Endodermal cell (in vitro differentiated cells): ENCODE results near the gene BACE1-AS. TPM values are rescaled to one million over a fixed set of nuclear protein-coding genes. Genes with fewer than 3 reads are reported as not detected.
A peak's percentile ranks its signal among the peaks of the same experiment; 100 is the strongest.

ENCODE experiments used
- DNase-seq: peaks from one replicate; pipeline ENCODE4 v3.0.0-alpha.2; 2017
- H3K27ac ChIP-seq: 2 replicates; pipeline ENCODE4 v1.5.1; 2013; ENCODE audit warnings: mild to moderate bottlenecking, low read depth, low read length, moderate library complexity
- H3K27me3 ChIP-seq: 2 replicates; pipeline ENCODE4 v1.6.1; 2013; ENCODE audit warnings: mild to moderate bottlenecking, low read length, moderate library complexity; ENCODE audit not compliant: insufficient read depth, control insufficient read depth, poor library complexity, severe bottlenecking
- H3K36me3 ChIP-seq: 2 replicates; pipeline ENCODE4 v1.7.0; 2013; ENCODE audit warnings: mild to moderate bottlenecking, low read length, moderate library complexity; ENCODE audit not compliant: control insufficient read depth, insufficient read depth
- H3K4me1 ChIP-seq: one replicate; pipeline ENCODE4 v1.7.0; 2013; ENCODE audit warnings: low read length; ENCODE audit not compliant: control insufficient read depth, insufficient read depth
- H3K4me3 ChIP-seq: 2 replicates; pipeline ENCODE4 v1.5.1; 2013; ENCODE audit warnings: mild to moderate bottlenecking, low read length, moderate library complexity
- H3K9ac ChIP-seq: 2 replicates; pipeline ENCODE4 v1.6.1; 2013; ENCODE audit warnings: mild to moderate bottlenecking, low read length, moderate library complexity; ENCODE audit not compliant: poor library complexity, severe bottlenecking; ENCODE audit errors: extremely low read depth
- H3K9me3 ChIP-seq: 2 replicates; pipeline ENCODE4 v1.6.1; 2013; ENCODE audit warnings: mild to moderate bottlenecking, low read length, moderate library complexity; ENCODE audit not compliant: control insufficient read depth
- H3K27ac Mint-ChIP-seq: 2 replicates; pipeline ENCODE4 v1.8.0; 2020; ENCODE audit warnings: mixed read lengths
- H3K27me3 Mint-ChIP-seq: 2 replicates; pipeline ENCODE4 v1.8.0; 2021; ENCODE audit warnings: mild to moderate bottlenecking, mixed read lengths; ENCODE audit not compliant: insufficient read depth
- H3K36me3 Mint-ChIP-seq: 2 replicates; pipeline ENCODE4 v1.8.0; 2020; ENCODE audit warnings: low read depth, mixed read lengths
- H3K4me1 Mint-ChIP-seq: 2 replicates; pipeline ENCODE4 v1.8.0; 2020; ENCODE audit warnings: mixed read lengths
- H3K4me3 Mint-ChIP-seq: 2 replicates; pipeline ENCODE4 v1.8.0; 2020; ENCODE audit warnings: mild to moderate bottlenecking, moderate library complexity, mixed read lengths
- H3K9me3 Mint-ChIP-seq: 2 replicates; pipeline ENCODE4 v1.8.0; 2020; ENCODE audit warnings: mild to moderate bottlenecking, mixed read lengths
- WGBS, 2 experiments: methylation state at CpG; one replicate each; pipeline versions ENCODE4 v1.1.5 to v1.1.7; 2013; ENCODE audit warnings: missing lambda C conversion rate in 2 of 2, mixed read lengths in 1 of 2; ENCODE audit not compliant: insufficient coverage in 1 of 2, insufficient read length in 1 of 2; 5-methylcytosine and 5-hydroxymethylcytosine counted together
- long read RNA-seq, 4 experiments: library from polyadenylated mRNA in 2 of 4; library from RNA in 1 of 4; library from capped mRNA in 1 of 4; stranded (forward) in 3 of 4; unstranded in 1 of 4; transcript quantifications; one replicate each; pipeline ENCODE4 v2.0.0, GENCODE V29; 2020 to 2021; ENCODE audit warnings: inconsistent platforms in 1 of 4
- polyA plus RNA-seq, 2 experiments: library from polyadenylated mRNA; stranded (reverse); fragments of 50-300 nt; gene quantifications; one replicate each; pipeline ENCODE4 v1.2.3, GENCODE V29; 2013
- total RNA-seq, 2 donors: library from RNA; stranded (reverse); fragmentation: NEBNext Ultra II Directional in 1 of 2; extraction: Animal tissue kit (Norgen Biotek cat#: 25700) in 1 of 2; gene quantifications; 2 replicates in 1 of 2; 3 replicates in 1 of 2; pipeline ENCODE4 v1.2.1, GENCODE V29; 2021
- TF ChIP-seq, protein P1 (sequence below): fragments of 200-600 bp; sonication (generic); conservative IDR thresholded peaks from 2 replicates; pipeline ENCODE4 v1.5.0; 2021; ENCODE audit warnings: antibody characterized with exemption, mild to moderate bottlenecking

The BACE1-AS gene
- total RNA-seq = 10 to 100 TPM; 15.0 to 15.5 TPM
- polyA plus RNA-seq (2013, experiment 1 of 2) = 8.9 TPM
- 10.9 TPM for polyA plus RNA-seq (2013, experiment 2 of 2)
- long read RNA-seq, experiment 1, partial matches to known transcripts = 0 of 1 reads
- long read RNA-seq, experiment 1, other reads (novel, unspliced or antisense) = 0 of 1 reads
- long read RNA-seq, experiment 2, partial matches to known transcripts = 0 of 3 reads
- long read RNA-seq, experiment 2, other reads (novel, unspliced or antisense) = 0 of 3 reads
- long read RNA-seq, experiment 3, partial matches to known transcripts = 0 of 3 reads
- long read RNA-seq, experiment 3, other reads (novel, unspliced or antisense) = 2 of 3 reads
- long read RNA-seq, experiment 4 = 0 reads

GRCh38 chr11:117290809-117291396 is at the start of gene BACE1-AS:
BACE1-AS (plus strand) TSS chr11:117291346.
- peaks cover 60% of the 10 kb centered on the region for H3K36me3 Mint-ChIP-seq
- Histone ChIP-seq H3K9ac (no peak within 1 kb of the TSS), H3K4me1 (peaks cover 16% of the 10 kb centered on the region), H3K27ac (no peak within 1 kb of the TSS), H3K4me3 (no peak within 1 kb of the TSS), H3K36me3 (peaks cover 70% of the 10 kb centered on the region), H3K9me3 (no peaks in the 10 kb centered on the region), H3K27me3 (no peaks in the 10 kb centered on the region)
- no peak within 1 kb of the TSS for H3K27ac Mint-ChIP-seq
- TF ChIP-seq, protein P1, sequence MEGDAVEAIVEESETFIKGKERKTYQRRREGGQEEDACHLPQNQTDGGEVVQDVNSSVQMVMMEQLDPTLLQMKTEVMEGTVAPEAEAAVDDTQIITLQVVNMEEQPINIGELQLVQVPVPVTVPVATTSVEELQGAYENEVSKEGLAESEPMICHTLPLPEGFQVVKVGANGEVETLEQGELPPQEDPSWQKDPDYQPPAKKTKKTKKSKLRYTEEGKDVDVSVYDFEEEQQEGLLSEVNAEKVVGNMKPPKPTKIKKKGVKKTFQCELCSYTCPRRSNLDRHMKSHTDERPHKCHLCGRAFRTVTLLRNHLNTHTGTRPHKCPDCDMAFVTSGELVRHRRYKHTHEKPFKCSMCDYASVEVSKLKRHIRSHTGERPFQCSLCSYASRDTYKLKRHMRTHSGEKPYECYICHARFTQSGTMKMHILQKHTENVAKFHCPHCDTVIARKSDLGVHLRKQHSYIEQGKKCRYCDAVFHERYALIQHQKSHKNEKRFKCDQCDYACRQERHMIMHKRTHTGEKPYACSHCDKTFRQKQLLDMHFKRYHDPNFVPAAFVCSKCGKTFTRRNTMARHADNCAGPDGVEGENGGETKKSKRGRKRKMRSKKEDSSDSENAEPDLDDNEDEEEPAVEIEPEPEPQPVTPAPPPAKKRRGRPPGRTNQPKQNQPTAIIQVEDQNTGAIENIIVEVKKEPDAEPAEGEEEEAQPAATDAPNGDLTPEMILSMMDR = no peak
- H3K27me3 Mint-ChIP-seq = no peaks in the 10 kb centered on the region
- peaks cover 25% of the 10 kb centered on the region for H3K4me1 Mint-ChIP-seq
- DNase-seq = peak; percentile 39
- WGBS, 2 experiments = 92 to 100% methylated on average over 2 to 8 of the region's 8 CpGs
- H3K4me3 Mint-ChIP-seq = no peak within 1 kb of the TSS
- H3K9me3 Mint-ChIP-seq = no peaks in the 10 kb centered on the region

DNA sequence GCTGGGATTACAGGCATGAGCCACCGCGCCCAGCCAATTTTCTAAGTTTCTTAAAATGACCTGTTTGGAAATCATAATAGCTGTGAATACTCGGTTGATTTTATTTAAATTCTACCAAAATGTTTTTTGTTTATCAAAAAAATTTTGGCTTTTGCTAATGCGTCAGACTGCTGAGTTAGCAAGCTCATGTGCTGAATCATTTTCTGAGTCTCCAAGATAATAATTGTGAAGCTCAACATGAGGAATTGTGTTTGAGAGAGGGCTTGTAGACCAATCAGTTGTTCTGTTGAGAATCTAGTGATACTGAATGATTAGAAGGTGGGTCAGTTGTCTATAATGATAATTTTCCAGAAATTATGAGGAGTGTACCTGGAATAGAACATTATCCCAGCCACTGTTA is 42.8 kb upstream of the BACE1-AS start:
- Histone ChIP-seq H3K9ac (no peak overlapping the region), H3K9me3 (no peaks in the 10 kb centered on the region), H3K27me3 (no peaks in the 10 kb centered on the region), H3K4me3 (no peak overlapping the region), H3K4me1 (no peaks in the 10 kb centered on the region), H3K36me3 (peaks cover 58% of the 10 kb centered on the region), H3K27ac (no peak overlapping the region)
- Mint-ChIP-seq H3K9me3 (no peaks in the 10 kb centered on the region), H3K27me3 (no peaks in the 10 kb centered on the region), H3K36me3 (peaks cover 65% of the 10 kb centered on the region), H3K4me1 (peaks cover 2% of the 10 kb centered on the region), H3K4me3 (no peak overlapping the region), H3K27ac (no peak overlapping the region)
- 97 to 100% methylated on average over 2 to 3 of the region's 4 CpGs for WGBS, 2 experiments
- TF ChIP-seq, protein P1 = no peak
- no peak for DNase-seq

GRCh38 chr11:117249571-117249970 is 41.6 kb upstream of the BACE1-AS start:
- peak overlapping the region; percentile 40 for H3K27ac Mint-ChIP-seq
- WGBS, 2 experiments = 83 to 97% methylated on average over 4 of the region's 4 CpGs
- Histone ChIP-seq H3K4me3 (no peak overlapping the region), H3K27ac (no peak overlapping the region), H3K36me3 (peaks cover 49% of the 10 kb centered on the region), H3K9ac (no peak overlapping the region), H3K9me3 (no peaks in the 10 kb centered on the region), H3K27me3 (no peaks in the 10 kb centered on the region), H3K4me1 (no peaks in the 10 kb centered on the region)
- peaks cover 2% of the 10 kb centered on the region for H3K4me1 Mint-ChIP-seq
- TF ChIP-seq, protein P1 = no peak
- DNase-seq = no peak
- no peak overlapping the region for H3K4me3 Mint-ChIP-seq
- no peaks in the 10 kb centered on the region for H3K9me3 Mint-ChIP-seq
- peaks cover 60% of the 10 kb centered on the region for H3K36me3 Mint-ChIP-seq
- no peaks in the 10 kb centered on the region for H3K27me3 Mint-ChIP-seq
